ENCODE results near the gene PRKD2.

Gene PRKD2

GRCh38 chr19:46697204-46697960 lies 19.5 kb downstream of the PRKD2 start:
- ChIA-PET CTCF (interaction anchor here (0.6 to 1.1 kb wide), 3 partner anchors 35 to 61 kb away, joined by 3 to 4 read pairs (median 3); partner anchors contain the start of gene DACT3), POLR2A (interaction anchor here (1.7 kb wide), 1 partner anchor 97 kb away, joined by 5 read pairs; no protein-coding TSS in a partner anchor)
- Histone ChIP-seq H3K36me3 (ENCODE audit: control insufficient read depth in 2 of 2, insufficient read depth in 1 of 2, low read length in 2 of 2) (peaks cover 83 to 90% of the 10 kb centered on the region in 2 experiments), H3K4me1 (ENCODE audit: control insufficient read depth, insufficient read depth, low read length) (no peaks in the 10 kb centered on the region), H3K4me3 (ENCODE audit: low read depth, low read length) (no peak overlapping the region), H3K9me3 (ENCODE audit: control insufficient read depth, insufficient read depth, low read depth, low read length) (no peaks in the 10 kb centered on the region), H3K27ac (ENCODE audit: extremely low read depth, low read depth, low read length) (no peak overlapping the region)
- TF ChIP-seq ZNF354C (tag by site-specific recombination; IDR thresholded peaks at IDR 0.05; ENCODE audit: borderline replicate concordance, low read depth) (no peak), ZNF169 (tag by site-specific recombination; IDR thresholded peaks at IDR 0.05) (no peak), ZNF76 (tag by site-specific recombination; IDR thresholded peaks at IDR 0.05; ENCODE audit: borderline replicate concordance, low read depth) (no peak), INSM2 (tag by site-specific recombination; IDR thresholded peaks at IDR 0.05) (no peak), ZEB2 (tag by site-specific recombination; IDR thresholded peaks at IDR 0.05) (no peak), ZNF138 (tag by site-specific recombination; IDR thresholded peaks at IDR 0.05; ENCODE audit: borderline replicate concordance) (no peak), ZNF19 (tag by site-specific recombination; IDR thresholded peaks at IDR 0.05; ENCODE audit: low read depth) (no peak), EGR2 (tag by site-specific recombination; IDR thresholded peaks at IDR 0.05; ENCODE audit: low read depth) (peak; percentile 81), ZSCAN4 (tag by site-specific recombination; IDR thresholded peaks at IDR 0.05) (no peak), IKZF3 (tag by site-specific recombination; IDR thresholded peaks at IDR 0.05) (no peak; the same call in 1 of the 2 replicates), ZNF112 (tag by site-specific recombination; IDR thresholded peaks at IDR 0.05) (no peak), ZNF510 (tag by site-specific recombination; IDR thresholded peaks at IDR 0.05; ENCODE audit: insufficient replicate concordance) (no peak), ZNF140 (tag by site-specific recombination; IDR thresholded peaks at IDR 0.05) (no peak), ZNF202 (tag by site-specific recombination; IDR thresholded peaks at IDR 0.05; ENCODE audit: borderline replicate concordance) (no peak), ZNF266 (tag by site-specific recombination; IDR thresholded peaks at IDR 0.05; ENCODE audit: low read depth) (no peak), ZNF362 (tag by site-specific recombination; IDR thresholded peaks at IDR 0.05) (no peak), ZNF621 (tag by site-specific recombination; IDR thresholded peaks at IDR 0.05) (no peak), ZNF221 (tag by site-specific recombination; IDR thresholded peaks at IDR 0.05; ENCODE audit: borderline replicate concordance) (no peak), PRDM4 (tag by site-specific recombination; IDR thresholded peaks at IDR 0.05) (no peak), SP2 (tag by site-specific recombination; IDR thresholded peaks at IDR 0.05) (peak; percentile 93), ZNF660 (tag by site-specific recombination; IDR thresholded peaks at IDR 0.05) (no peak), ZNF560 (tag by site-specific recombination; IDR thresholded peaks at IDR 0.05; ENCODE audit: borderline replicate concordance) (no peak), YY1 (tag by site-specific recombination; IDR thresholded peaks at IDR 0.05) (no peak), ZNF518A (tag by site-specific recombination; conservative IDR thresholded peaks at IDR 0.05; ENCODE audit: low read depth) (no peak)
